GM12878 (cell line): ENCODE data around the gene PRRT1. TPM values are rescaled to one million over a fixed set of nuclear protein-coding genes. Genes with fewer than 3 reads are reported as not detected.

Experiments used
- ATAC-seq: fragments of 200-7000 bp; cut with Tn5 transposase; 3 replicates; pipeline ENCODE4 v1.9.1; 2020; ENCODE audit warnings: mild to moderate bottlenecking, moderate library complexity
- BruUV-seq: library from RNA; stranded (reverse); fragments of 400-500 nt; replicated peaks from 2 replicates; lab custom pipeline; 2021; lab: Mats Ljungman, UMichigan
- CTCF ChIA-PET: fragments of 300-600 bp; sonication (Branson Sonifier 250); formaldehyde crosslinking; extraction: SDS; loops from one replicate; lab custom pipeline; 2021; ENCODE audit warnings: inconsistent platforms; lab: Yijun Ruan, JAX
- POLR2A ChIA-PET: fragments of 350-600 bp; formaldehyde crosslinking; extraction: SDS; loops from one replicate; lab custom pipeline; 2021; ENCODE audit warnings: inconsistent platforms; lab: Charles Lee
- RAD21 ChIA-PET: fragments of 300-600 bp; sonication (Branson Sonifier 250); formaldehyde crosslinking; loops from one replicate; lab custom pipeline; 2023; ENCODE audit warnings: antibody characterized with exemption; ENCODE audit not compliant: unreplicated experiment; lab: Charles Lee
- SMC1A ChIA-PET: fragments of 300-600 bp; sonication (Branson Sonifier 250); formaldehyde crosslinking; loops from one replicate; lab custom pipeline; 2023; ENCODE audit not compliant: unreplicated experiment, uncharacterized antibody; lab: Charles Lee
- DNase-seq: peaks from one replicate; pipeline ENCODE4 v3.0.0-alpha.2; 2011; ENCODE audit warnings: low read depth, low spot score
- FAIRE-seq: peaks from 3 replicates; lab custom pipeline; 2011; peaks lifted over from hg19 to GRCh38; lab: Jason Lieb, UNC
- H2AFZ ChIP-seq: 2 replicates; pipeline ENCODE4 v1.6.0; 2011; ENCODE audit warnings: low read depth, low read length, control low read depth; ENCODE audit not compliant: control insufficient read depth
- H3K27ac ChIP-seq: 2 replicates; pipeline ENCODE4 v1.5.1; 2011; ENCODE audit warnings: control low read depth; ENCODE audit not compliant: control insufficient read depth, insufficient read depth
- H3K27me3 ChIP-seq, 2 experiments: replicated peaks in 1 of 2; 2 replicates each; pipeline versions ENCODE4 v1.6.0 to v1.6.1; 2011; ENCODE audit warnings: low read length in 1 of 2; ENCODE audit not compliant: control insufficient read depth in 2 of 2, insufficient read depth in 2 of 2
- H3K36me3 ChIP-seq, 2 experiments: 2 replicates each; pipeline ENCODE4 v1.5.1; 2011; ENCODE audit warnings: low read length in 1 of 2; ENCODE audit not compliant: control insufficient read depth in 2 of 2, insufficient read depth in 2 of 2
- H3K4me1 ChIP-seq: 2 replicates; pipeline ENCODE4 v1.6.1; 2011; ENCODE audit warnings: mild to moderate bottlenecking, low read length, moderate library complexity, mixed read lengths; ENCODE audit not compliant: control insufficient read depth, insufficient read depth
- H3K4me2 ChIP-seq: 2 replicates; pipeline ENCODE4 v1.6.0; 2011; ENCODE audit warnings: control low read depth; ENCODE audit not compliant: control insufficient read depth, insufficient read depth
- H3K4me3 ChIP-seq: fragments of 200-600 bp; sonication (generic); 2 replicates; pipeline ENCODE4 v1.5.1; 2016
- H3K79me2 ChIP-seq: 2 replicates; pipeline ENCODE4 v1.6.0; 2011; ENCODE audit warnings: low read length; ENCODE audit not compliant: control insufficient read depth, insufficient read depth
- H3K9ac ChIP-seq: 2 replicates; pipeline ENCODE4 v1.8.0; 2011; ENCODE audit warnings: low read length, control low read depth, mixed read lengths; ENCODE audit not compliant: control insufficient read depth, insufficient read depth
- H3K9me3 ChIP-seq: replicated peaks from 3 replicates; pipeline ENCODE4 v1.5.1; 2011; ENCODE audit warnings: mild to moderate bottlenecking, low read length; ENCODE audit not compliant: control insufficient read depth, insufficient read depth
- H4K20me1 ChIP-seq: 2 replicates; pipeline ENCODE4 v1.6.0; 2011; ENCODE audit not compliant: control insufficient read depth, insufficient read depth
- BCL11A ChIP-seq: IDR thresholded peaks from 2 replicates; pipeline ENCODE4 v1.6.1; 2011; ENCODE audit warnings: low read depth, low read length
- BRCA1 ChIP-seq: IDR thresholded peaks from 2 replicates; pipeline ENCODE4 v1.6.1; 2011; ENCODE audit warnings: low read depth, low read length, improper control_type of control experiment
- CEBPB ChIP-seq, 2 experiments: fragments of 150-350 bp in 1 of 2; IDR thresholded peaks; 2 replicates each; pipeline ENCODE4 v1.6.1; 2012 to 2014; ENCODE audit warnings: low read depth in 2 of 2, low read length in 2 of 2, borderline replicate concordance in 1 of 2, inconsistent platforms in 1 of 2
- EED ChIP-seq: sonication (generic); IDR thresholded peaks from 2 replicates; pipeline ENCODE4 v1.6.1; 2016; ENCODE audit warnings: antibody characterized with exemption, low read depth
- LARP7 ChIP-seq: fragments of 450-650 bp; IDR thresholded peaks from 2 replicates; pipeline ENCODE4 v1.6.1; 2017; ENCODE audit warnings: mild to moderate bottlenecking
- MYB ChIP-seq: fragments of 150-350 bp; IDR thresholded peaks from 2 replicates; pipeline ENCODE4 v1.6.1; 2014; ENCODE audit warnings: mild to moderate bottlenecking, low read depth, low read length, borderline replicate concordance
- NFIC ChIP-seq: IDR thresholded peaks from 2 replicates; pipeline ENCODE4 v1.6.1; 2012; ENCODE audit warnings: low read depth, mild to moderate bottlenecking, inconsistent platforms, low read length, moderate library complexity
- PKNOX1 ChIP-seq: fragments of 450-650 bp; IDR thresholded peaks from 2 replicates; pipeline ENCODE4 v1.6.1; 2016; ENCODE audit warnings: mild to moderate bottlenecking
- RCOR1 ChIP-seq: conservative IDR thresholded peaks from 2 replicates; pipeline ENCODE4 v1.6.1; 2012; ENCODE audit warnings: low read depth, low read length, improper control_type of control experiment
- RFX5 ChIP-seq: IDR thresholded peaks from 2 replicates; pipeline ENCODE4 v1.6.1; 2011; ENCODE audit warnings: low read depth, low read length, improper control_type of control experiment
- SMAD1 ChIP-seq: fragments of 450-650 bp; IDR thresholded peaks from 2 replicates; pipeline ENCODE4 v1.6.1; 2018; ENCODE audit warnings: mild to moderate bottlenecking, low read depth; ENCODE audit not compliant: partially characterized antibody
- SMAD5 ChIP-seq: IDR thresholded peaks from 2 replicates; pipeline ENCODE4 v1.6.1; 2016; ENCODE audit warnings: antibody characterized with exemption, low read depth
- TARDBP ChIP-seq: IDR thresholded peaks from 2 replicates; pipeline ENCODE4 v1.6.1; 2016; ENCODE audit warnings: borderline replicate concordance
- TCF3 ChIP-seq: IDR thresholded peaks from 2 replicates; pipeline ENCODE4 v1.6.1; 2012; ENCODE audit warnings: low read depth, mild to moderate bottlenecking, low read length, borderline replicate concordance; ENCODE audit not compliant: insufficient read depth
- WRNIP1 ChIP-seq: IDR thresholded peaks from 2 replicates; pipeline ENCODE4 v1.6.1; 2011; ENCODE audit warnings: low read depth, low read length, improper control_type of control experiment, borderline replicate concordance
- ZNF622 ChIP-seq: fragments of 450-650 bp; IDR thresholded peaks from 2 replicates; pipeline ENCODE4 v1.6.1; 2017; ENCODE audit warnings: mild to moderate bottlenecking, inconsistent platforms
- ZSCAN29 ChIP-seq: fragments of 450-650 bp; IDR thresholded peaks from 2 replicates; pipeline ENCODE4 v1.6.1; 2017; ENCODE audit warnings: mild to moderate bottlenecking, moderate library complexity
- WGBS: methylation state at CpG from one replicate; pipeline ENCODE4 v1.1.6; 2016; ENCODE audit warnings: low lambda C conversion rate; ENCODE audit not compliant: insufficient replicate concordance, insufficient coverage; ENCODE audit errors: missing lambda C conversion rate; 5-methylcytosine and 5-hydroxymethylcytosine counted together
- in situ Hi-C: fragments of 300-500 bp; cut with MboI; formaldehyde crosslinking; loops from 9 replicates; pipeline ENCODE4 v1.14.3; 2018; ENCODE audit warnings: mixed read lengths
- intact Hi-C: fragments of 100-400 bp; cut with micrococcal nuclease; formaldehyde crosslinking; loops from one replicate; pipeline ENCODE4 v1.14.2; 2022; ENCODE audit not compliant: unreplicated experiment
- polyA plus RNA-seq, 11 experiments: library from polyadenylated mRNA; depleted of rRNA in 4 of 11; unstranded in 6 of 11; stranded (reverse) in 5 of 11; fragments of >200 nt; fragmentation: Nextera tagmentation in 4 of 11; fragmentation: Illumina TruSeq in 1 of 11; extraction: Ambion mirVana in 4 of 11; extraction: Trizol in 1 of 11; gene quantifications; 1 replicate in 1 of 11; 2 replicates in 10 of 11; pipeline versions ENCODE4 v1.2.1 to v1.2.3, GENCODE V29; 2011 to 2016; ENCODE audit warnings: inconsistent platforms in 2 of 11, missing spikeins in 2 of 11, low read depth in 1 of 11
- total RNA-seq, 4 experiments: library from RNA; depleted of rRNA in 3 of 4; stranded (reverse); fragments of >200 nt in 3 of 4; fragmentation: Illumina TruSeq in 1 of 4; extraction: Trizol in 1 of 4; gene quantifications; 2 replicates each; pipeline versions ENCODE4 v1.2.1 to v1.2.3, GENCODE V29; 2013 to 2021
- TF ChIP-seq, protein P1 (sequence below): IDR thresholded peaks from 2 replicates; pipeline ENCODE4 v1.6.1; 2011; ENCODE audit warnings: low read depth, low read length, improper control_type of control experiment, borderline replicate concordance
- TF ChIP-seq, protein P2 (sequence below): fragments of 450-650 bp; IDR thresholded peaks from 2 replicates; pipeline ENCODE4 v1.6.1; 2016; ENCODE audit warnings: mild to moderate bottlenecking

Gene PRRT1
- total and polyA plus RNA-seq, 10 of the 15 experiments (the other 5 are each of a cell fraction or from before 2014, with no cell fraction given): 0.04 to 0.15 (median 0.10) TPM; not detected in 6

- Histone ChIP-seq H3K9ac (peak within 1 kb of the TSS; percentile 94), H3K79me2 (peaks cover 23% of the 10 kb centered on the region), H3K27me3 (no peaks in the 10 kb centered on the region), H3K9me3 (no peaks in the 10 kb centered on the region), H3K4me1 (peaks cover 13% of the 10 kb centered on the region), H3K4me3 (peak within 1 kb of the TSS; percentile 88), H4K20me1 (no peaks in the 10 kb centered on the region), H3K4me2 (peak within 1 kb of the TSS; percentile 88), H2AFZ (peak within 1 kb of the TSS; percentile 96), H3K27ac (peak within 1 kb of the TSS; percentile 95), H3K36me3 (peaks cover 0 to 12% of the 10 kb centered on the region in 2 experiments; a peak in 2 of 4 replicates)
- FAIRE-seq (peak; percentile 94), ATAC-seq (peak; percentile 95), DNase-seq (peak; percentile 97)
- ChIA-PET SMC1A (interaction anchor here (0.9 to 3.8 kb wide), 7 partner anchors 9 to 169 kb away, joined by 3 to 24 read pairs (median 8); partner anchors contain the start of genes AGPAT1, GPSM3, PBX2 and SKIC2), CTCF (interaction anchor here (1.1 to 4.6 kb wide), 6 partner anchors 10 to 169 kb away, joined by 3 to 48 read pairs (median 4); partner anchors contain the start of genes GPSM3 and SKIC2), POLR2A (interaction anchor here (0.6 to 5.1 kb wide), 13 partner anchors 13 to 578 kb away, joined by 3 to 69 read pairs (median 6); partner anchors contain the start of genes AGPAT1, EHMT2, GPSM3 and NEU1), RAD21 (interaction anchor here (1.1 to 3.7 kb wide), 5 partner anchors 9 to 68 kb away, joined by 3 to 27 read pairs (median 6); partner anchors contain the start of genes GPSM3 and PBX2)
- under 1% methylated on average over 40 of the region's 44 CpGs for WGBS
- BruUV-seq: TSS peak; percentile 54
- in situ Hi-C loops (no loop called here), intact Hi-C loops (no loop called here)
- TF ChIP-seq SMAD1 (no peak), TARDBP (no peak), EED (no peak), WRNIP1 (no peak), SMAD5 (no peak), MYB (0 out of 2 replicates have a peak, but pooled peaks have one; percentile 30), BCL11A (no peak), CEBPB (IDR thresholded peaks at IDR 0.05; ENCODE audit: borderline replicate concordance in 1 of 2, low read depth in 2 of 2, low read length in 2 of 2) (no peak), RCOR1 (no peak), ZSCAN29 (no peak), PKNOX1 (peak; percentile 55), BRCA1 (no peak), ZNF622 (no peak), TCF3 (no peak), LARP7 (peak; percentile 40; the same call in 1 of the 2 replicates), NFIC (no peak), RFX5 (peak; percentile 66; the same call in 1 of the 2 replicates)
- TF ChIP-seq, protein P1, sequence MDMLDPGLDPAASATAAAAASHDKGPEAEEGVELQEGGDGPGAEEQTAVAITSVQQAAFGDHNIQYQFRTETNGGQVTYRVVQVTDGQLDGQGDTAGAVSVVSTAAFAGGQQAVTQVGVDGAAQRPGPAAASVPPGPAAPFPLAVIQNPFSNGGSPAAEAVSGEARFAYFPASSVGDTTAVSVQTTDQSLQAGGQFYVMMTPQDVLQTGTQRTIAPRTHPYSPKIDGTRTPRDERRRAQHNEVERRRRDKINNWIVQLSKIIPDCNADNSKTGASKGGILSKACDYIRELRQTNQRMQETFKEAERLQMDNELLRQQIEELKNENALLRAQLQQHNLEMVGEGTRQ: peak; percentile 80
- TF ChIP-seq, protein P2, sequence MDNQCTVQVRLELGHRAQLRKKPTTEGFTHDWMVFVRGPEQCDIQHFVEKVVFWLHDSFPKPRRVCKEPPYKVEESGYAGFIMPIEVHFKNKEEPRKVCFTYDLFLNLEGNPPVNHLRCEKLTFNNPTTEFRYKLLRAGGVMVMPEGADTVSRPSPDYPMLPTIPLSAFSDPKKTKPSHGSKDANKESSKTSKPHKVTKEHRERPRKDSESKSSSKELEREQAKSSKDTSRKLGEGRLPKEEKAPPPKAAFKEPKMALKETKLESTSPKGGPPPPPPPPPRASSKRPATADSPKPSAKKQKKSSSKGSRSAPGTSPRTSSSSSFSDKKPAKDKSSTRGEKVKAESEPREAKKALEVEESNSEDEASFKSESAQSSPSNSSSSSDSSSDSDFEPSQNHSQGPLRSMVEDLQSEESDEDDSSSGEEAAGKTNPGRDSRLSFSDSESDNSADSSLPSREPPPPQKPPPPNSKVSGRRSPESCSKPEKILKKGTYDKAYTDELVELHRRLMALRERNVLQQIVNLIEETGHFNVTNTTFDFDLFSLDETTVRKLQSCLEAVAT: peak; percentile 59; the same call in 1 of the 2 replicates
Measured at GRCh38 chr6:32127717-32128592, 23.8 kb downstream of the PRRT1 start, which contains the start of gene ATF6B. TSS of gene ATF6B (minus strand) at chr6:32128246. CDS start at chr6:32128207, 39 bp downstream.
